ENCODE data around the gene PRKCQ. TPM values are rescaled to one million over a fixed set of nuclear protein-coding genes. Genes with fewer than 3 reads are reported as not detected.

PRKCQ gene
- total RNA-seq, 1 experiment from 2014 or later: 12.1 TPM

DNA sequence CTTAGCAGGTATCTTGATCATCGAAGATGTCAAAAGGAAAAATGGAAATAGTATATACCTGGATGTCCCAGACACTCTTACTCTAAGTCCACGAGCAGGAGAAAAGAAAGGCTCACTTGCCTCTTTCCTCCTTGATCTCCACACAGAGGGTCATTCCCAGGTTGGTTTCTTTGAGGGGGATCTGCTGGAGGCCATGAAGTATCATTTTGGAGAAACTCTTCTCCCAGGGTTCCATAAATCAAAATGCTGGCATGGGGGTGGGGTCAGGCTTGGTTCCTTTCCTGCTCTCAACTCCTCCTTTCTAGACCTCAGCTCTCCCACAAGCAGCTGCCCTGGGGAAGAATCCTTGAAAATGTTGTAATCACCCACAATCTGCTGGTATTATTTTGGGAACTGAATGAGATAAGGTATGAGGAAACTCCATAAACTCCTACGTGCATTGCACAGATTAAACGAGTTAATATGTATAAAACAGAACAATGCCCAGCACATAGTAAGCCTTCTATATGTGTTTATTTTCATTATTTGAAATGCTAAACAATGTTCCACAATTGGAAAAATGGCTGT is 54.4 kb downstream of the PRKCQ start:
- no peak overlapping the region for H2AK5ac ChIP-seq (ENCODE audit: insufficient read length, low read length)
- no peaks in the 10 kb centered on the region for H4K20me1 ChIP-seq (ENCODE audit: control insufficient read depth, insufficient read depth, insufficient read length)
- no peak overlapping the region for H2BK20ac ChIP-seq (ENCODE audit: low read depth, low read length, poor library complexity, severe bottlenecking)
- Mint-ChIP-seq H3K27ac (no peak overlapping the region), H3K4me3 (no peak overlapping the region), H3K9me3 (no peaks in the 10 kb centered on the region), H3K4me1 (peaks cover 0 to 6% of the 10 kb centered on the region in 2 experiments; a peak in 2 of 4 replicates), H3K27me3 (ENCODE audit: low read depth) (no peaks in the 10 kb centered on the region), H3K36me3 (ENCODE audit: insufficient read depth in 1 of 3, low read depth in 3 of 3) (no peaks in the 10 kb centered on the region; a peak in 2 of 7 replicates)
- no peak overlapping the region for H3K27ac ChIP-seq (ENCODE audit: insufficient read length, low read depth, low read length)
- H2AFZ ChIP-seq (ENCODE audit: low read length): no peak overlapping the region
- H3K4me1 ChIP-seq (ENCODE audit: insufficient read depth, low read length): no peaks in the 10 kb centered on the region
- H3K9me3 ChIP-seq (ENCODE audit: control insufficient read depth, low read depth, low read length): no peaks in the 10 kb centered on the region
- H3K4ac ChIP-seq (ENCODE audit: low read depth, low read length): no peak overlapping the region
- H3K27me3 ChIP-seq (ENCODE audit: insufficient read depth, low read length): no peaks in the 10 kb centered on the region
- no peak overlapping the region for H4K5ac ChIP-seq (ENCODE audit: insufficient read length, low read depth, low read length)
- no peak overlapping the region for H4K91ac ChIP-seq (ENCODE audit: insufficient read length, low read depth, low read length)
- H2BK120ac ChIP-seq (ENCODE audit: low read depth, low read length, poor library complexity, severe bottlenecking): no peak overlapping the region
- H3K23ac ChIP-seq (ENCODE audit: insufficient read length, low read depth, low read length): no peak overlapping the region
- WGBS (ENCODE audit: extremely low coverage, insufficient read length, low lambda C conversion rate): no CpG with 5 or more reads among the region's 4 CpGs
- H2BK5ac ChIP-seq (ENCODE audit: insufficient read length, low read length): no peak overlapping the region
- no peak overlapping the region for H3K4me2 ChIP-seq (ENCODE audit: insufficient read depth, insufficient read length, low read length)
- no peaks in the 10 kb centered on the region for H3K79me1 ChIP-seq (ENCODE audit: insufficient read depth, low read depth, low read length, poor library complexity, severe bottlenecking)
- H3K18ac ChIP-seq (ENCODE audit: insufficient read length, low read depth, low read length): no peak overlapping the region
- H2BK12ac ChIP-seq (ENCODE audit: insufficient read length, low read depth, low read length): no peak overlapping the region
- TF ChIP-seq, protein P1, sequence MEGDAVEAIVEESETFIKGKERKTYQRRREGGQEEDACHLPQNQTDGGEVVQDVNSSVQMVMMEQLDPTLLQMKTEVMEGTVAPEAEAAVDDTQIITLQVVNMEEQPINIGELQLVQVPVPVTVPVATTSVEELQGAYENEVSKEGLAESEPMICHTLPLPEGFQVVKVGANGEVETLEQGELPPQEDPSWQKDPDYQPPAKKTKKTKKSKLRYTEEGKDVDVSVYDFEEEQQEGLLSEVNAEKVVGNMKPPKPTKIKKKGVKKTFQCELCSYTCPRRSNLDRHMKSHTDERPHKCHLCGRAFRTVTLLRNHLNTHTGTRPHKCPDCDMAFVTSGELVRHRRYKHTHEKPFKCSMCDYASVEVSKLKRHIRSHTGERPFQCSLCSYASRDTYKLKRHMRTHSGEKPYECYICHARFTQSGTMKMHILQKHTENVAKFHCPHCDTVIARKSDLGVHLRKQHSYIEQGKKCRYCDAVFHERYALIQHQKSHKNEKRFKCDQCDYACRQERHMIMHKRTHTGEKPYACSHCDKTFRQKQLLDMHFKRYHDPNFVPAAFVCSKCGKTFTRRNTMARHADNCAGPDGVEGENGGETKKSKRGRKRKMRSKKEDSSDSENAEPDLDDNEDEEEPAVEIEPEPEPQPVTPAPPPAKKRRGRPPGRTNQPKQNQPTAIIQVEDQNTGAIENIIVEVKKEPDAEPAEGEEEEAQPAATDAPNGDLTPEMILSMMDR (conservative IDR thresholded peaks at IDR 0.05): no peak
- H2BK15ac ChIP-seq (ENCODE audit: low read depth, low read length): no peak overlapping the region
- no peak overlapping the region for H4K8ac ChIP-seq (replicated peaks; ENCODE audit: insufficient read length, low read depth, low read length)
- no peak overlapping the region for H3T11ph ChIP-seq (ENCODE audit: low read length)
- no peak overlapping the region for H3K56ac ChIP-seq (ENCODE audit: insufficient read length, low read depth, low read length)
- no peaks in the 10 kb centered on the region for H3K23me2 ChIP-seq (ENCODE audit: insufficient read length, low read depth, low read length, poor library complexity, severe bottlenecking)
- no peak overlapping the region for H3K9ac ChIP-seq (ENCODE audit: extremely low read depth, insufficient read length, low read length)
- no peak for DNase-seq
- no peak overlapping the region for H3K14ac ChIP-seq (ENCODE audit: insufficient read depth, low read length)
- H3K79me2 ChIP-seq (ENCODE audit: insufficient read depth, low read length): peaks cover 2% of the 10 kb centered on the region; the same call in 1 of the 2 replicates
